ENCODE measurements around the gene PTPRD.

PTPRD gene

DNA sequence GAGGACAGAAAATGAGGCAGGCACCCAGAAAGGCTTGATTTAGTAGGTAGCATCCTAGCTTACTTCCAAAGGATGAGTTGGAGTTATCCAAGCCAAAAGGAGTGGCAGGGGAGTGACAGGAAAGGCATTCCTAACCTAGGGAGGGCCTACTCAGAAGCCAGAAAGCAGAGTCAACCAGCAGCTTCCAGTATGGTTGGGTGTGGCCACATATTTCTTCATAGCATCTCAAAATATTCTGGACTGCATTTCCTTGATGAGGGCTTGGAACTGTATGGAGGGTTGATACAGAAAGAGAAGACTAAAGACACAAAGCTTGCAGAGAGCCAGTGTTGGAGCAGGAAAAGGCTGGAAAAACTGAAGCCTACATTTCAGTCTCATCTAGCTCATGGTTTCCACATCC lies 2156.5 kb downstream of the PTPRD start:
- TF ChIP-seq, protein P1, sequence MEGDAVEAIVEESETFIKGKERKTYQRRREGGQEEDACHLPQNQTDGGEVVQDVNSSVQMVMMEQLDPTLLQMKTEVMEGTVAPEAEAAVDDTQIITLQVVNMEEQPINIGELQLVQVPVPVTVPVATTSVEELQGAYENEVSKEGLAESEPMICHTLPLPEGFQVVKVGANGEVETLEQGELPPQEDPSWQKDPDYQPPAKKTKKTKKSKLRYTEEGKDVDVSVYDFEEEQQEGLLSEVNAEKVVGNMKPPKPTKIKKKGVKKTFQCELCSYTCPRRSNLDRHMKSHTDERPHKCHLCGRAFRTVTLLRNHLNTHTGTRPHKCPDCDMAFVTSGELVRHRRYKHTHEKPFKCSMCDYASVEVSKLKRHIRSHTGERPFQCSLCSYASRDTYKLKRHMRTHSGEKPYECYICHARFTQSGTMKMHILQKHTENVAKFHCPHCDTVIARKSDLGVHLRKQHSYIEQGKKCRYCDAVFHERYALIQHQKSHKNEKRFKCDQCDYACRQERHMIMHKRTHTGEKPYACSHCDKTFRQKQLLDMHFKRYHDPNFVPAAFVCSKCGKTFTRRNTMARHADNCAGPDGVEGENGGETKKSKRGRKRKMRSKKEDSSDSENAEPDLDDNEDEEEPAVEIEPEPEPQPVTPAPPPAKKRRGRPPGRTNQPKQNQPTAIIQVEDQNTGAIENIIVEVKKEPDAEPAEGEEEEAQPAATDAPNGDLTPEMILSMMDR (IDR thresholded peaks at IDR 0.05; ENCODE audit: borderline replicate concordance, control extremely low read depth, extremely low read depth, insufficient read depth, missing control alignments): no peak
- in situ Hi-C loops (cut with MboI; ENCODE audit: low sequenced_read_pairs, unreplicated experiment): no loop called here
- no peak for DNase-seq (ENCODE audit: low spot score)

DNA sequence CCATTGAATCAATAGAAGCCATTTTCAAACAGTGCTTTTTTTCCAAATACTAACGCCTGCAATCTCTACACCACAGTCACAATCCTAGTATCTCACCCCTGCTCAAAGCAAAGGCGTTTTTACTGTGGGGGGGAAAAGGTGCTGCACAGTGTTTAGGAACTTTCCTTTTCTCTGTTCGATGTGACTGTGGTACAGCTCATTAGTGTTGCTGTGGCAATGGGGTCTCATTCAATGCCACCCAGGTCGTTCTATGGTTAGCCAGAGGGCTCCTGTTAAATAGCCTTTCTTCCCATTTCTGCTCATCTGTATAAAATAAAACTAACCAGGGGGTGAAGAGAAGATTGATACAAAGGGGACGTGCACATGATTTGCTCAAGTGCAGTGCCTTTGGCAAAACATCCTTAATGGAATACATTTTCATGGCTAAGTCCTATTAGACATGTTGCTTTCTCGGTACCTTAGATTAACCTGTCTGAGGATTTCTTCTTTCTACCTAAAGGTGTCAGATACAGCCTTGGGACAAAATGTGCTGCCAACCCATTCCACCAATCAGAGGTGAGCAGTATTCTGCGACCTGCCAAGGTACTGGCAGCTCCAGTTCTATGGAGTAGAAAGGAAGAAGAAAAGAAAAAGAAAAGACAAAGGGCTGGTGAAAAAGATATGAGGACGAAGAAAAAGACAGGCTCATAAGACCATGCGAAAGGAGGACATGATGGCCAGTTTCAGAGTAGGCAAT lies 2161.8 kb downstream of the PTPRD start:
- DNase-seq (ENCODE audit: low spot score): no peak
- in situ Hi-C loops (cut with MboI; ENCODE audit: low sequenced_read_pairs, unreplicated experiment): no loop called here
- TF ChIP-seq, protein P1 (IDR thresholded peaks at IDR 0.05; ENCODE audit: borderline replicate concordance, control extremely low read depth, extremely low read depth, insufficient read depth, missing control alignments): no peak

DNA sequence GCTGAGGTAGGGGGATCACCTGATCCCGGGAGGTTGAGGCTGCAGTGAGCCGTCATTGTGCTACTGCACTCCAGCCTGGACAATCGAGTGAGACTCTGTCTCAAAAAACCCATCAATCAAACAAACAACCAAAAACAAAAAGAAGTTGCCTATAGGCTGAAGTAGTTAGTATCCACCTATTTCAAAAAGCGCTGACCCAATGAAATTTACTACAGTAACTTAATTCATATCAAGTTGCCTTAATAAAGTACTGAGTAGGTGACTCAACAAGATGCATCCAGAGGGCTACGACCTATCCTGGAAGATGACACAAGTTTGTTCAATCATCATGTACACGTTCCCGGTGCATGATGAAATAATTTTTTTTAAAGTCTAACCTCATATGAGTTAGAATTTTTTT lies 2164.6 kb downstream of the PTPRD start:
- TF ChIP-seq, protein P1 (IDR thresholded peaks at IDR 0.05; ENCODE audit: borderline replicate concordance, control extremely low read depth, extremely low read depth, insufficient read depth, missing control alignments): no peak
- in situ Hi-C loops (cut with MboI; ENCODE audit: low sequenced_read_pairs, unreplicated experiment): no loop called here
- DNase-seq (ENCODE audit: low spot score): no peak

DNA sequence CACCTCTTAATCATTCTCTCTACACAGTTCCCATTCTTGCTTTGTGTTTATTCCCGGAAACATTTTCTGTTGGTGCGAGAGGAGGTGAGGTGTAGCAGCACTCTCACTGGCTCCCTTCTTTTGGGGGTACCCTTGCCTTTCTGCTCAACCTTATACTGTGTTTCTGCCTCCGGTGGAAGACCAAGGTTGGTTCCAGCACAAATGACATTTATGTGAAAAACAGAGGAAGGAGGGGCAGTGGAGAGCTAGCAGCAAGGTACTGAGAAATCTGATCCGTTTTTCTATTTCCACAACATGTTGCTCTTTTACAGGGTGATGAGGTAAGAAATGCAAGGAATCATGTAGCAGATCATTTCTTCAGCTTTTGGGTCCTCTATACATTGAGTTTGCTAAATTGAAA lies 2165.2 kb downstream of the PTPRD start:
- no peak for DNase-seq (ENCODE audit: low spot score)
- in situ Hi-C loops (cut with MboI; ENCODE audit: low sequenced_read_pairs, unreplicated experiment): no loop called here
- TF ChIP-seq, protein P1 (IDR thresholded peaks at IDR 0.05; ENCODE audit: borderline replicate concordance, control extremely low read depth, extremely low read depth, insufficient read depth, missing control alignments): no peak

DNA sequence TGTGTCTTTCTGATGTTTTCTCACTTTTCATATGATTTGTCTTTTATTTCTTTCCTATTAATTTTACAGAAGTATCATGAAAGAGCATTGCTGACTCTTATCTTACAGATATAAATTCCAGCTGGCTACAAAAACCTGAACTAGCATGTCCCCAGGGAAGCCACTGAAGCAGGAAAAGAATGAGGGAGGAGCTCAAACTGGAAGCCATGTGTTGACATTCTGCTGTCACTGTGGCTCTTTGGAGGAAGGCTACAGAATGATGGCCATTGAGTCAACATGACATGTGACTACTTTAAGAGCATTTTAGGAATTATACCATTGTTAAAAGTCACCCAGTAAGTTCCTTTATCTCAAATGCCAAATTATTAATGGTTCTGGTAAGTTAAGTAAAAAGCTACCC lies 2174.9 kb downstream of the PTPRD start:
- in situ Hi-C loops (cut with MboI; ENCODE audit: low sequenced_read_pairs, unreplicated experiment): no loop called here
- no peak for DNase-seq (ENCODE audit: low spot score)
- TF ChIP-seq, protein P1 (IDR thresholded peaks at IDR 0.05; ENCODE audit: borderline replicate concordance, control extremely low read depth, extremely low read depth, insufficient read depth, missing control alignments): no peak

DNA sequence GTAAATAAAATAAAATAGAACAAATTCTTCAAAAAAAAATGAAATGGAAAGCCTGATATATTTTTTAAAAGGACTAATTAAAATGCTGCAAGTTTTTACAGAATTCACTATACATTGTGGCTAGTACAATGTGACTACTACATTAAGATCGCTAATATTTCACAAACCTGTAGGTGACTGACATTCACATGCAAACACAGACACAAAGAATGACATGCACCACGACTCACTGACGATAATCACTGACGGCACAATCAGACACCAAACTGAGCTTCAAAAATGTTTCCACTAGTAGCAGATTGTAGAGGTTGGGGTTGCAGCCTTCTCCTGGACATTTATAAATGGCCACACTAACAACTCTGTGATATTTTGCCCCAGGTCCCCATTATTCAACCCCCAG lies 2175.5 kb downstream of the PTPRD start:
- TF ChIP-seq, protein P1 (IDR thresholded peaks at IDR 0.05; ENCODE audit: borderline replicate concordance, control extremely low read depth, extremely low read depth, insufficient read depth, missing control alignments): no peak
- no peak for DNase-seq (ENCODE audit: low spot score)
- in situ Hi-C loops (cut with MboI; ENCODE audit: low sequenced_read_pairs, unreplicated experiment): no loop called here

All from GM13976 (cell line).